ENCODE results near the gene PTPRU. TPM values are rescaled to one million over a fixed set of nuclear protein-coding genes. Genes with fewer than 3 reads are reported as not detected.

Gene PTPRU
- total RNA-seq, 1 experiment from 2014 or later: 40.7 TPM

- ChIA-PET RAD21 (ENCODE audit: low non-redundant PET in 1 of 2, low total read pairs in 2 of 2, uncharacterized antibody in 2 of 2, unreplicated experiment in 2 of 2) (no interaction called here), POLR2A (interaction anchor here (0.6 kb wide), 2 partner anchors 9 to 536 kb away, joined by 4 to 5 read pairs; no protein-coding TSS in a partner anchor), CTCF (no interaction called here)
- Histone ChIP-seq H3K9me3 (ENCODE audit: control insufficient read depth in 1 of 2, insufficient read depth in 1 of 2, low read depth in 1 of 2, low read length in 2 of 2) (no peaks in the 10 kb centered on the region), H3K27me3 (ENCODE audit: insufficient read depth, low read length) (no peaks in the 10 kb centered on the region), H3K36me3 (ENCODE audit: control insufficient read depth in 1 of 2, insufficient read depth in 2 of 2, low read length in 2 of 2) (no peaks in the 10 kb centered on the region), H4K20me1 (ENCODE audit: insufficient read depth) (no peaks in the 10 kb centered on the region), H3K27ac (ENCODE audit: low read depth, low read length) (no peak overlapping the region), H2AFZ (ENCODE audit: low read depth, low read length, poor library complexity, severe bottlenecking) (no peak overlapping the region), H3K4me3 (replicated peaks in 1 of 2; ENCODE audit: low read depth in 1 of 2, low read length in 2 of 2) (no peak overlapping the region), H3K9ac (ENCODE audit: low read length) (no peak overlapping the region), H3K9me2 (ENCODE audit: insufficient read depth) (no peaks in the 10 kb centered on the region), H3K4me1 (ENCODE audit: control insufficient read depth in 1 of 2, insufficient read depth in 2 of 2, low read length in 2 of 2) (peaks cover 8 to 17% of the 10 kb centered on the region in 2 experiments; a peak in 3 of 4 replicates), H3K4me2 (ENCODE audit: low read length) (no peak overlapping the region), H3K79me2 (ENCODE audit: insufficient read depth, low read length) (no peaks in the 10 kb centered on the region; the same call in 1 of the 2 replicates)
- TF ChIP-seq JUND (IDR thresholded peaks at IDR 0.05) (no peak), EZH2 (IDR thresholded peaks at IDR 0.05) (no peak), ZBTB33 (IDR thresholded peaks at IDR 0.05; ENCODE audit: extremely low read depth, insufficient replicate concordance, low read length) (no peak), SRF (IDR thresholded peaks at IDR 0.05; ENCODE audit: low read depth) (no peak), SIN3A (IDR thresholded peaks at IDR 0.05; ENCODE audit: low read depth) (no peak)
- TF ChIP-seq, protein P1, sequence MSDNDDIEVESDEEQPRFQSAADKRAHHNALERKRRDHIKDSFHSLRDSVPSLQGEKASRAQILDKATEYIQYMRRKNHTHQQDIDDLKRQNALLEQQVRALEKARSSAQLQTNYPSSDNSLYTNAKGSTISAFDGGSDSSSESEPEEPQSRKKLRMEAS (IDR thresholded peaks at IDR 0.05): no peak
- no TSS peak for BruUV-seq (replicated peaks)
- ATAC-seq (no peak), DNase-seq (ENCODE audit: low read depth, low spot score) (no peak)
- intact Hi-C loops (cut with micrococcal nuclease): no loop called here
Observed at GRCh38 chr1:29186707-29187106, 49.6 kb upstream of the PTPRU start.

GRCh38 chr1:29190718-29191117 lies 45.6 kb upstream of the PTPRU start:
- ChIA-PET RAD21 (ENCODE audit: low non-redundant PET in 1 of 2, low total read pairs in 2 of 2, uncharacterized antibody in 2 of 2, unreplicated experiment in 2 of 2) (no interaction called here), POLR2A (interaction anchor here (0.7 to 0.8 kb wide), 2 partner anchors 9 to 17 kb away, joined by 3 to 5 read pairs; partner anchors contain the start of gene SRSF4), CTCF (no interaction called here)
- DNase-seq (ENCODE audit: low read depth, low spot score) (no peak), ATAC-seq (no peak)
- Histone ChIP-seq H3K9me2 (ENCODE audit: insufficient read depth) (no peaks in the 10 kb centered on the region), H4K20me1 (ENCODE audit: insufficient read depth) (no peaks in the 10 kb centered on the region), H3K36me3 (ENCODE audit: control insufficient read depth in 1 of 2, insufficient read depth in 2 of 2, low read length in 2 of 2) (peaks cover 0 to 3% of the 10 kb centered on the region in 2 experiments; a peak in 1 of 4 replicates), H3K4me2 (ENCODE audit: low read length) (no peak overlapping the region), H3K27me3 (ENCODE audit: insufficient read depth, low read length) (no peaks in the 10 kb centered on the region), H3K4me1 (ENCODE audit: control insufficient read depth in 1 of 2, insufficient read depth in 2 of 2, low read length in 2 of 2) (peaks cover 0 to 10% of the 10 kb centered on the region in 2 experiments; a peak in 3 of 4 replicates), H3K9ac (ENCODE audit: low read length) (no peak overlapping the region), H3K27ac (ENCODE audit: low read depth, low read length) (no peak overlapping the region), H3K4me3 (replicated peaks in 1 of 2; ENCODE audit: low read depth in 1 of 2, low read length in 2 of 2) (no peak overlapping the region), H2AFZ (ENCODE audit: low read depth, low read length, poor library complexity, severe bottlenecking) (no peak overlapping the region), H3K79me2 (ENCODE audit: insufficient read depth, low read length) (no peaks in the 10 kb centered on the region), H3K9me3 (ENCODE audit: control insufficient read depth in 1 of 2, insufficient read depth in 1 of 2, low read depth in 1 of 2, low read length in 2 of 2) (no peaks in the 10 kb centered on the region)
- BruUV-seq (replicated peaks): no TSS peak
- intact Hi-C loops (cut with micrococcal nuclease): no loop called here
- TF ChIP-seq POLR2AphosphoS5 (IDR thresholded peaks at IDR 0.05; ENCODE audit: low read depth, low read length) (no peak), POLR2A (IDR thresholded peaks at IDR 0.05; ENCODE audit: borderline replicate concordance, extremely low read depth, insufficient read depth, insufficient read length) (no peak), CEBPB (IDR thresholded peaks at IDR 0.05; ENCODE audit: low read depth) (no peak)
- TF ChIP-seq, protein P1 (IDR thresholded peaks at IDR 0.05): no peak
